Stimulated activated CD8-positive, alpha-beta memory T cell treated with anti-CD3 and anti-CD28 coated beads, Interleukin-2, amount 100 ng/mL, for 48 hours (primary cell): ENCODE results near the gene PSORS1C1.
"Not testable (repeated sequence)": the region's sequence is repeated elsewhere in the genome, so short reads cannot be mapped to it uniquely, and the experiment has no call there.

Experiments
- DNase-seq, 2 donors: peaks; one replicate each; pipeline ENCODE4 v3.0.0-alpha.2; 2020; ENCODE audit warnings: low read depth in 2 of 2

The PSORS1C1 gene

DNA sequence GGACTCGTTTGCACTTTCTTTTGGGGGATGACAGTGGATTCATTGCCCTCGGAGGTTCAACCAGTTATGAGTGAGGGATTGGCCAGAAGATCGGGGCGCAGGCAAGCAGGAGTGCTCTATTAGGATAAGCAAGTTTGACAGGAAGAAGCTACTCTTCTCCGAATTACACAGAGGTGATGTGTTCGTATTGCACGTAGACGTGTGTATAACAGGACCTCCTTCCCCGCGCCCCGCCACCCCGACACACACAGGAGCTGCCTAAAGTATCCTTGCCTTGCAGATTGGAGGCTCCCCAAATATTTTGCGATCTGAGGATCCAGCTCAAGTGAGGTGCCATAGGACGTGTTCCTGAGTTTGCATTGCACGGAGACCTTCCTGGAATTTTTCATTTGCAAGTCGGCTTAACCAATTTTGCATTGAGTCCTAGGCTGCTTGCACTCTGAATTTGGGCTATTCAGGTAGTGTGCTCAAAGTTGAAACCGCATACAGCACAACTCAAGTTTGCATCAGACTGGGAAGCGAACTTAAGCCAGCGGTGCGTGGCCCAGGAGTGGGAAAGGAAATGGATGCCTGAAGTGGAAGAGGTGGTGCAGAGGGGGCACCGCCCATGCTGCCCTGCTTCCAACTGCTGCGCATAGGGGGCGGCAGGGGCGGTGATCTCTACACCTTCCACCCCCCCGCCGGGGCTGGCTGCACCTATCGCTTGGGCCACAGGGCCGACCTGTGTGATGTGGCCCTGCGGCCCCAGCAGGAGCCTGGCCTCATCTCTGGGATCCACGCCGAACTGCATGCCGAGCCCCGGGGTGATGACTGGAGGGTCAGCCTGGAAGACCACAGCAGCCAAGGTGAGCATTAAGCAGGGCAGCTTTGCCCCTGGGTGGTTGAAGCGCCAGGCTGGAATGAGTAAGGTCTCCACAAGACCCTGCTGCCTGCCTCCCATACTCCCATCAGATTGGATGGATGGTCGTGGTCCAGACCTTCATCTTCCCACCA, 44.6 kb downstream of the PSORS1C1 start:
- peak in 1 of 2 donors; percentile 13 for DNase-seq

DNA sequence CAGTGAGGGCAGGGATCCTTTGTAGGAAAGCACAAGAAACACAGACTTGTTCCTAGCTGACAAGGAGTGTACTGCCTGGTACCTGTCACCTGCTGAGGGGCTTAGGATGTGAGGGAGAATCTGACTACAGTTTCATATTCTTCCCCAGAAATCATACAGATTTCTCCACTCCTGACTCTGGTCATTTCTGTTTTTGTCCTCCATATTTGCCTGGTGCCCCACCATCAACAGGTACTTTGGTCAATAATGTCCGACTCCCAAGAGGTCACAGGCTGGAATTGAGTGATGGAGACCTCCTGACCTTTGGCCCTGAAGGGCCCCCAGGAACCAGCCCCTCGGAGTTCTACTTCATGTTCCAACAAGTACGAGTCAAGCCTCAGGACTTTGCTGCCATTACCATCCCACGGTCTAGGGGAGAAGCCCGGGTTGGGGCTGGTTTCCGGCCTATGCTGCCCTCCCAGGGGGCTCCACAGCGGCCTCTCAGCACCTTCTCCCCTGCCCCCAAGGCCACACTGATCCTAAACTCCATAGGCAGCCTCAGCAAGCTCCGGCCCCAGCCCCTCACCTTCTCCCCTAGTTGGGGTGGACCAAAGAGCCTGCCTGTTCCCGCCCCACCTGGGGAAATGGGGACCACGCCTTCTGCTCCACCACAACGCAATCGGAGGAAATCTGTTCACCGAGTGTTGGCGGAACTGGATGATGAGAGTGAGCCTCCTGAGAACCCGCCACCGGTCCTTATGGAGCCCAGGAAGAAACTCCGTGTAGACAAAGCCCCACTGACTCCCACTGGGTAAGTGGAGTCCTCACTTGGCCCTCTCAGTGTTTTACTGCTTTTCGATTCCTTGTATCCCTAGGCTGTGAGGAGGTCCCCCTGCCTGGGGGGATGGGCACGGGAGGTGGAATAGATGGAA, 46.9 kb downstream of the PSORS1C1 start:
- no peak for DNase-seq

DNA sequence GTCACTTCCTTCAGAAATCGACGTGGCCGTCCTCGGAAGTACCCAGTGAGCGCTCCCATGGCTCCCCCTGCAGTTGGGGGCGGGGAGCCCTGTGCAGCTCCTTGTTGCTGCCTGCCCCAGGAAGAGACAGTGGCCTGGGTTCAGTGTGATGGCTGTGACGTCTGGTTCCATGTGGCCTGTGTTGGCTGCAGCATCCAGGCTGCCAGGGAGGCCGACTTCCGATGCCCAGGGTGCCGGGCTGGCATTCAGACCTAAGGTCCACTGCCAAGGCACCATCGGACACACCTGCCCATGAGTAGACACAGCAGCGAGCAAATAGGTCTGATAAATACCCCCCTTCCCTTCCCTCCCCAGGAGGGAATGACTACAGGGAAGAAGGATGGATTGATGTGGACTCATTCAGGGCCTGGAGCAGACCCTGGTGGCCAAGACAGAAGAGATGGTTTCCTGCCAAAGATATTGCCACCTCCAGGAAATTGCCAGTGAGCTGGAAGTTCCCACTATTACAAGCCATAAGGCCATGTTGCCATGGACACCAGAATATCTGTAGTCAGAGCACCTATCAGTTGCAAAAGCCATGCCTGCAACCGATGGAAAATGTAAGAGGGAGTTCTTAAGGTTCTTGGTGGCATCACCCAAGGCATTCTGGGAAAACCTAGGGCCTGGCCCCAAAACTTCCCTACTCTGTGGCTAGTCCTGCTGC, 48.0 kb downstream of the PSORS1C1 start:
- DNase-seq = no peak

DNA sequence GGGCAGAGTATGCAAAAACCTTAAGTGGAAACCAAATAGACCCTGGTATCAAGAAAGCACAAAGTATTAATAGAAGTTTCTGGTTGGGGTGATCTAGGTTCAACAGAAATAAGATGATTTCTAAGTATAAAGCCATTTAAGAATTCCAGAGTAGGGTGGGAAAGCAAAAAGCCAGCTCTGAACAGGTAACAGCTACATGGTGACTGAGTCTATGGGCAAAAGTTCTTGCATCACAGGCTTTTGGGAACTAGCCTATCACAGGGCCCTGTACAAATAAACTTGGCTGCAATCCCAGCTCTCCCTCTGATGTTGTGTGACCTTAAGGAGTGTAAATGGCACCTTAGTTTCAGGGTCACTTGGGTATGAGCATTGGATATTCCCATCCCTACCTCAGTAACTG, 49.3 kb downstream of the PSORS1C1 start:
- DNase-seq = no peak

GRCh38 chr6:31164475-31165063, 50.0 kb downstream of the PSORS1C1 start:
- not testable (repeated sequence) for DNase-seq

- DNase-seq = not testable (repeated sequence)
Observed at GRCh38 chr6:31165064-31165832, 50.6 kb downstream of the PSORS1C1 start.

DNA sequence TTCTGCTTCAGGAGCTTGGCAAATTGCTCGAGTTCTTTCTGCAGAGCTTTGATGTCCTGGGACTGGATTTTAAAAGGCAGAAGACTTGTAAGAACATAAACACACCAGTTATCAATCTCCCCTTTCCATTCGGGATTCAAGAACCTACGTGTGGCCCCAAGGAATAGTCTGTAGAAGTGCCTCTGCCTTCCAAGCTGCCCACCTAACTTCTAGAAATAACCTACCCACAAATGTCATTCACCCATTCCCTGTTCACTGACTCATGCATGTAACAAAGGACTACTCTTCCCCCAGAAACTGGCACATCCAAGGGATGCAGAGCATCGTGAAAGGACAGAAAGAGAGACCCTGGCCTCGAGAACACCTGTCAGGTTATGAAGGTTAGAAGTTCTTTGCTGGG, 51.4 kb downstream of the PSORS1C1 start:
- DNase-seq = no peak

GRCh38 chr6:31168606-31169005, 54.0 kb downstream of the PSORS1C1 start:
- no peak for DNase-seq

DNA sequence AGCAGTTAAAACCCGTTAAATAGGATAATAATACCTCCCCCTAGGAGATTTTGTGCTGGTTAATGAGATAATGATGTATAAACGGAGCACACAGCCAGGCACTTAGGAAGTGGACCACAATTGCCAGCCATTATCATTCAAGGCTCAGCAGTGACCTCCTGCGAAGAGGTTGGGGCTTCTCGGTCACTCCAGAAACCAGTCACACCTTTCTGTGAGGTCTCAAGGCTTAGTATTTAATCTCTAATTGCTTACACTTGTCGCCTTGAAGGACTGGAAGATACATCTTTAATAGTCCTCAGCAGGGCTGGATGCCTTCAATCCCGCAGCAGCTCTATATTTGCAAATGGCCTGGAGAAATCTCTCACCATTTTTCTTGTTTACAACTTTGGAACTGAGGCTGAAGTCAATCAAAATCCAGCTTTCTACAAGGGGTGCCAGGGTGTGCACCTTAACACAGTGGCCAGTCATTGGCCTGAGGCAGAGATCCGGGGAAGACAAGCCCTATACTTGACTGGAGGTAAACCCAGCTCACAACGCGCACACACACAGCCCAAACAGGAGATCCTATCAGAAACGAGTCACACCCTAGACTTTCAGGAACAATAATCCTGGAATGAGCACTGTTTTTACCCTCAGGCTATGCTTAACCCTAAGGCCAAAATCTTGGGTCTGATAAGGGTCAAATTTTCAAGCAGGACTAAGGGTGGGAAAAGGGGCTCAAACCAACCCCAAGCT, 54.7 kb downstream of the PSORS1C1 start:
- no peak for DNase-seq

DNA sequence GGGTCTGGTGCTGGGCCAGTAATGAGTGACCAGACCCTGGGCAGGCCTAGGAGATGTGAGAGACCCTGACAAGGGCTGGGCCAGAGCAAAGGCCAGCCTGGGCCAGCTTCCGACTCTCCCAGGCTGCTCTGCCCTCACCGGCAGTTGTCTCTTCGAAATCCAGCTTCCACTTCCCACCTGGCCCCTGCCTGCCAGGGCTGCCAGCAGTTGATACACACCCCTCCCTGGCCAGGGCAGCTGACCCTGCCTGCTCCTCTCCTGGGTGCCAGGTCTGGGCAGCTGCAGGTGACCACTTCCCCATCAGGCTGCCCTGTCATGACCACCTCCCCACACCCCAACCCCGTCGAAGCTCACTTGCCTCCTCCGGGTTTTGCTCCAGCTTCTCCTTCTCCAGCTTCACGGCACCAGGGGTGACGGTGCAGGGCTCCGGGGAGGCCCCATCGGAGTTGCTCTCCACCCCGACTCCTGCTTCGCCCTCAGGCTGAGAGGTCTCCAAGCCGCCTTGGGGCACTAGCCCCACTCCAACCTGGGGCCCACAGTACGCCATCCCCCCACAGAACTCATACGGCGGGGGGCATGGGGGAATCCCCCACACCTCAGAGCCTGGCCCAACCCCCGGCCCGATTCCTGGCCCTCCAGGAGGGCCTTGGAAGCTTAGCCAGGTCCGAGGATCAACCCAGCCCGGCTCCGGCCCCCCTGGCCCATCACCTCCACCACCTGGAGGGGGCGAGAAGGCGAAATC, 55.4 kb downstream of the PSORS1C1 start:
- DNase-seq = not testable (repeated sequence)

- DNase-seq = no peak
Observed at GRCh38 chr6:31170600-31170881, 55.9 kb downstream of the PSORS1C1 start, which contains the start of gene POU5F1. TSS of gene POU5F1 (minus strand) at chr6:31170682. CDS start at chr6:31170620, 62 bp downstream.

DNA sequence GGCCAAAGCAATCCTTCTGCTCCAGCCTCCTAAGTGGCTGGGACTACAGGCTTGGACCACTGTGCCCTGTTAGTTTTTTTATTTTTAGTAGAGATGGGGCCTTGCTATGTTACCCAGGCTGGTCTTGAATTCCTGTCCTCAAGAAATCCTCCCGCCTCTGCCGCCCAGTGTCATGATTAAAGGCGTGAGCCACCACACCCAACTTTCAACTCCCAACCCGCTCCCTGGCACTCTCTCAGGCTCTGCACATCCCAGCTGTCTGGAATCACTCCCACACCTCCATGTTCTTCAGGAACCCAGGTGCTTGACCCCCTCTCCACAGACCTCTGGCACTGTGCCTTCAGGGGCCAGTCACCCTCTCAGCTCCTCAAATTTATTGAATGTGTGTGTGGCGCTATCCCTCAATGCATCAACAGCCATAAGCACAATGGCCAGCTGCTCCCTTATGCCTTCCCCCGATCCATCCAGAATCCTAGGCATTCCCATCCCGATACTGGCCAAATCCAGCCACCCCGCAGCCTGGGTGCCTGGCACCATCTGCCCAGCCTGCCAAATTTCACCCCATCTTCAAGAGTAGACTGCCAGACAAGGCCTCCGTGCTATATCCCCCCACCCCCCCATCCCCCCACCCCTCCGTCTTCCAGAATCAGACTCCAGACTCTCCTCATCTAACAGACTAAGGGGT, 56.5 kb downstream of the PSORS1C1 start:
- DNase-seq = no peak

DNA sequence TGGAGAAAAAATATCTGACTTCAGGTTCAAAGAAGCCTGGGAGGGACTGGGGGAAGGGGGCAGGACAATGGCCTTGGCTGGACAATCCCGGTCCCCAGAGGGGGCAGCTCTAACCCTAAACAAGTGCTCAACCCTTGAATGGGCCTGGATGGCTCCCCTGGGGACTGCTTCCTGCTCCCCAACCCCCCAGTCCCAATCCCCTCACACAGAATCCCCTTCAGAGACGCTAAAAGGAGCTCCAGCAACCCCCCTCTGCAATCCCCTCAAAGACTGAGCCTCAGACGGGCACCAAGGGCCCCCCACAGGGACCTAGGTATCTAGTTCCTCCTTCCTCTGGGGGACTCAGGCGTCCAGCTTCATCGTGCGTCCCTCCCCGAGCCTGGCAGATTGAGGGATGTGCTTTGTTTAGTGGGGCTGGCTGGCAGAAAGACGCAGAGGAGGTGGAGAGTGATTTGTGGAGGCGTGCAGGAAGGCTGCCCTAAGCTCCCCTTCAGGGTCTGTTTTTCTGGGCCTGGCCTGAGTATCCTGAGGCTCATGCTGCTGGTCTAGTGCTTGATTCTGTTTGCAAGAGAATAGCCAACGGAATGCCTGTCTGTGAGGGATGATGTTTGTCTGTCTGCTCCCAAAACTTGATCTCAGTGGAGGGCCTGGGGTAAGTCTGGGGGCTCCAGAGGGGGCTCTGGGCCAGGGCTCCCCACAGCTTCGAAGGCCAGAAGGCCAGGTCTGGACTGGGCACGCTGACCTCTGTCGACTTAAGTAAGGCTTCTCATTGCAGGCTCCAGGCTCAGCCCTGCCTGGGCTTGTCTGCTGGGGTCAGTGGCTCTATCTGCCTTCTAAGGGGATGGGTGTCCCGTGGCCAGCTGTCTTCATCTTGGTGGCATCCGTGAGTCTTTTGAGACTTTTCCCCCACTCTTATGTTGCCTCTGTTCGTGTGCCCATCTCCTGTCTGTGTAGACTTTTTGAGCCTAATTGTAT, 57.6 kb downstream of the PSORS1C1 start:
- DNase-seq = no peak

- no peak for DNase-seq
Observed at GRCh38 chr6:31172973-31173384, 58.4 kb downstream of the PSORS1C1 start.

DNA sequence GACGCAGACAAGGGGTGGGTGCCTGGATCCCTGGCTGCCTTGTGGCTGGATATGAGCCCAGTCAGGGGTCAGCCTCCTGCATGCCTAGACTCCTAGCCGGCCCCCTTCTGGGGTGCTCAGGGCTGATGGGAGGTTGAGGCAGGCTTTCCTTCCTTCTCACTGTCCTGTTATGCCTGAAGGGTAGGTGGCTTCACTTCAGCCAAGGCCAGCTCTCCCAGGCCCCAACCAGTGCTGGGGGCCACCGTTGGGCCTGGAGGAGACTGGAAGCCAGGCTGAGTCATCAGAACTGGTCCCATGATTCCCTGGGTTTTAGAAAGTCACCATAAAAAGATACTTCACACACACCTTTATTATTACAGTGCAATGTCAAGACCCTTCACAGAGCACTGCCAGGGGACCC, 58.8 kb downstream of the PSORS1C1 start:
- DNase-seq = no peak

DNA sequence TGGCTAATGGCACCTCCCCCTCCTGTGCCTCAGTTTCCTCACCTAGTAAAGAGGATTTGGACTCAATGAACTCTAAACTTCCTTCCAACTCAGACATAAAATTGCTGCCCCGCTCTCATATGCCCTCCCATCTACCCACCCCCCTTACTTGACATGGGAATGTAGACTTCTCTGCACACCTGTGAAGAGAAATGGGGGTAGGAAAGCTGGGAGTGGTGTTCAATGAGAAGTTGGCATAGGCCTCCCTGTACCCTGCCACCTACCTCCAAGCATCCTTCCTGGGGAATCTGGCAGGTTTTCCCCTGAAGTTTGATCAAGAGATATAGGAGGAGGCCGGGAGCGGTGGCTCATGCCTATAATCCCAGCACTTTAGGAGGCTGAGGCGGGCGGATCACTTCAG, 59.8 kb downstream of the PSORS1C1 start:
- DNase-seq = no peak

- no peak for DNase-seq
Observed at GRCh38 chr6:31175971-31176370, 61.4 kb downstream of the PSORS1C1 start.
